Lower lobe of right lung (tissue), 2 donors: ENCODE results near the gene SELENOP. TPM values are rescaled to one million over a fixed set of nuclear protein-coding genes. Genes with fewer than 3 reads are reported as not detected.
"Not testable (repeated sequence)": the region's sequence is repeated elsewhere in the genome, so short reads cannot be mapped to it uniquely, and the experiment has no call there.

ENCODE experiments used
- ATAC-seq, 2 donors: fragments of 200-7000 bp; cut with Tn5 transposase; one replicate each; pipeline ENCODE4 v1.9.1; 2020 to 2022; ENCODE audit warnings: mild to moderate bottlenecking in 2 of 2, moderate library complexity in 2 of 2
- DNase-seq: peaks from one replicate; pipeline ENCODE4 v3.0.0-alpha.2; 2020
- H3K27ac ChIP-seq: fragments of 200-600 bp; one replicate; pipeline ENCODE4 v1.8.0; 2022
- H3K27me3 ChIP-seq: fragments of 200-600 bp; one replicate; pipeline ENCODE4 v1.8.0; 2022; ENCODE audit warnings: low read depth
- H3K36me3 ChIP-seq: fragments of 200-600 bp; one replicate; pipeline ENCODE4 v1.8.0; 2022; ENCODE audit warnings: mild to moderate bottlenecking
- H3K4me1 ChIP-seq: fragments of 200-600 bp; one replicate; pipeline ENCODE4 v1.8.0; 2022
- H3K4me3 ChIP-seq: fragments of 200-600 bp; one replicate; pipeline ENCODE4 v1.8.0; 2022; ENCODE audit warnings: mild to moderate bottlenecking
- H3K9me3 ChIP-seq: fragments of 200-600 bp; one replicate; pipeline ENCODE4 v1.8.0; 2022
- CTCF ChIP-seq: fragments of 200-600 bp; IDR thresholded peaks from one replicate; pipeline ENCODE4 v1.8.0; 2022; ENCODE audit warnings: antibody characterized with exemption, mild to moderate bottlenecking
- intact Hi-C: fragments of 100-400 bp; cut with DNase I; formaldehyde crosslinking; loops from one replicate; pipeline ENCODE4 v1.11.0; 2022
- total RNA-seq: library from RNA; stranded (reverse); fragmentation: NEBNext Ultra II Directional; extraction: Animal tissue kit (Norgen Biotek cat#: 25700); gene quantifications from one replicate; pipeline ENCODE4 v1.2.1, GENCODE V29; 2021
- donor health status: DM: no; HTN: yes; CAD: no; lungs with severe emphysema.

The SELENOP gene
- total RNA-seq, 1 donor from 2014 or later = 705 TPM

- ATAC-seq (no peak), DNase-seq (no peak)
- no peak overlapping the region for H3K4me3 ChIP-seq
- H3K4me1 ChIP-seq = peaks cover 6% of the 10 kb centered on the region
- H3K27ac ChIP-seq = no peak overlapping the region
- no peak for TF ChIP-seq CTCF
- H3K27me3 ChIP-seq = no peaks in the 10 kb centered on the region
- no peaks in the 10 kb centered on the region for H3K9me3 ChIP-seq
- H3K36me3 ChIP-seq = no peaks in the 10 kb centered on the region
- intact Hi-C loops = no loop called here
These were observed 43.1 kb upstream of the SELENOP start for GRCh38 chr5:42854795-42855194.

GRCh38 chr5:42852826-42853225 lies 41.1 kb upstream of the SELENOP start:
- Histone ChIP-seq H3K9me3 (no peaks in the 10 kb centered on the region), H3K27me3 (no peaks in the 10 kb centered on the region), H3K27ac (no peak overlapping the region), H3K4me3 (no peak overlapping the region), H3K36me3 (no peaks in the 10 kb centered on the region), H3K4me1 (peaks cover under 1% of the 10 kb centered on the region)
- ATAC-seq (no peak), DNase-seq (no peak)
- no peak for TF ChIP-seq CTCF
- intact Hi-C loops = no loop called here

GRCh38 chr5:42851481-42851880 lies 39.8 kb upstream of the SELENOP start:
- H3K4me3 ChIP-seq = no peak overlapping the region
- TF ChIP-seq CTCF = no peak
- H3K27me3 ChIP-seq = no peaks in the 10 kb centered on the region
- no peaks in the 10 kb centered on the region for H3K4me1 ChIP-seq
- DNase-seq = no peak
- H3K36me3 ChIP-seq = no peaks in the 10 kb centered on the region
- H3K27ac ChIP-seq = no peak overlapping the region
- no peaks in the 10 kb centered on the region for H3K9me3 ChIP-seq
- no peak for ATAC-seq
- intact Hi-C loops = no loop called here

GRCh38 chr5:42848545-42848944 lies 36.9 kb upstream of the SELENOP start:
- intact Hi-C loops = no loop called here
- Histone ChIP-seq H3K36me3 (no peaks in the 10 kb centered on the region), H3K9me3 (no peaks in the 10 kb centered on the region), H3K4me1 (no peaks in the 10 kb centered on the region), H3K27me3 (no peaks in the 10 kb centered on the region), H3K4me3 (no peak overlapping the region), H3K27ac (no peak overlapping the region)
- DNase-seq (no peak), ATAC-seq (no peak)
- no peak for TF ChIP-seq CTCF

GRCh38 chr5:42844408-42844807 lies 32.7 kb upstream of the SELENOP start:
- H3K4me1 ChIP-seq, ATAC-seq, H3K9me3 ChIP-seq, H3K4me3 ChIP-seq, H3K27me3 ChIP-seq, H3K27ac ChIP-seq, intact Hi-C loops, DNase-seq, H3K36me3 ChIP-seq: not testable (repeated sequence)

- no peaks in the 10 kb centered on the region for H3K36me3 ChIP-seq
- intact Hi-C loops = no loop called here
- DNase-seq (no peak), ATAC-seq (no peak)
- H3K4me3 ChIP-seq = no peak overlapping the region
- H3K4me1 ChIP-seq = peaks cover 9% of the 10 kb centered on the region
- H3K27me3 ChIP-seq = no peaks in the 10 kb centered on the region
- H3K27ac ChIP-seq = peak overlapping the region; percentile 5
- TF ChIP-seq CTCF = no peak
- H3K9me3 ChIP-seq = no peaks in the 10 kb centered on the region
These were observed 32.1 kb upstream of the SELENOP start for GRCh38 chr5:42843675-42844292.
